ENCODE measurements around the gene AK9.

DNA sequence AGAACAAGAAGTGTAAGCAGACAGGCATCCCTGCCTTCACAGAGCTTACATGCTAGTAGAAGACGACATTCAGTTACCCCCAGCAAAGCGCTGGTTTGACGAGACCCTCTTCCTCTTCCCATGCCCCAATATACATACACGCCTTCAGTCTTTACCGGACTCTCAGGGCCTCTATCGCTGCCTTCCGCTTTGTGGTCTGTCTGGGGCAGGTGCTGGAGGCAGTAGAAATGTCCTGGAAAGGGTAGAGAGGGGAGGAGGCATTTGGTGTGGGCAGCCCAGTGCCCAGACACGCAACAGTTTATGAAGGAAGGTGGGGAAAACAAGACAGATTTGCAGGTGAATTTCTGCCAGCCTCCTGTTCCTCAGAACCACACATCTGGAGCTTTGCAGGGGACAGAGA is 244.5 kb downstream of the AK9 start:
- TF ChIP-seq, protein P1, sequence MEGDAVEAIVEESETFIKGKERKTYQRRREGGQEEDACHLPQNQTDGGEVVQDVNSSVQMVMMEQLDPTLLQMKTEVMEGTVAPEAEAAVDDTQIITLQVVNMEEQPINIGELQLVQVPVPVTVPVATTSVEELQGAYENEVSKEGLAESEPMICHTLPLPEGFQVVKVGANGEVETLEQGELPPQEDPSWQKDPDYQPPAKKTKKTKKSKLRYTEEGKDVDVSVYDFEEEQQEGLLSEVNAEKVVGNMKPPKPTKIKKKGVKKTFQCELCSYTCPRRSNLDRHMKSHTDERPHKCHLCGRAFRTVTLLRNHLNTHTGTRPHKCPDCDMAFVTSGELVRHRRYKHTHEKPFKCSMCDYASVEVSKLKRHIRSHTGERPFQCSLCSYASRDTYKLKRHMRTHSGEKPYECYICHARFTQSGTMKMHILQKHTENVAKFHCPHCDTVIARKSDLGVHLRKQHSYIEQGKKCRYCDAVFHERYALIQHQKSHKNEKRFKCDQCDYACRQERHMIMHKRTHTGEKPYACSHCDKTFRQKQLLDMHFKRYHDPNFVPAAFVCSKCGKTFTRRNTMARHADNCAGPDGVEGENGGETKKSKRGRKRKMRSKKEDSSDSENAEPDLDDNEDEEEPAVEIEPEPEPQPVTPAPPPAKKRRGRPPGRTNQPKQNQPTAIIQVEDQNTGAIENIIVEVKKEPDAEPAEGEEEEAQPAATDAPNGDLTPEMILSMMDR (conservative IDR thresholded peaks at IDR 0.05; ENCODE audit: low read depth, low read length) = no peak
- TF ChIP-seq RFX5 (IDR thresholded peaks at IDR 0.05; ENCODE audit: low read depth, low read length) (no peak), POLR2A (IDR thresholded peaks at IDR 0.05; ENCODE audit: low read depth, low read length) (no peak), MXI1 (IDR thresholded peaks at IDR 0.05; ENCODE audit: borderline replicate concordance, low read depth, low read length) (no peak), FOS (IDR thresholded peaks at IDR 0.05; ENCODE audit: low read depth, low read length) (no peak), SMC3 (IDR thresholded peaks at IDR 0.05; ENCODE audit: low read depth, low read length) (no peak)
- TF ChIP-seq, protein P2, sequence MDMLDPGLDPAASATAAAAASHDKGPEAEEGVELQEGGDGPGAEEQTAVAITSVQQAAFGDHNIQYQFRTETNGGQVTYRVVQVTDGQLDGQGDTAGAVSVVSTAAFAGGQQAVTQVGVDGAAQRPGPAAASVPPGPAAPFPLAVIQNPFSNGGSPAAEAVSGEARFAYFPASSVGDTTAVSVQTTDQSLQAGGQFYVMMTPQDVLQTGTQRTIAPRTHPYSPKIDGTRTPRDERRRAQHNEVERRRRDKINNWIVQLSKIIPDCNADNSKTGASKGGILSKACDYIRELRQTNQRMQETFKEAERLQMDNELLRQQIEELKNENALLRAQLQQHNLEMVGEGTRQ (IDR thresholded peaks at IDR 0.05; ENCODE audit: low read depth, low read length) = no peak
